Measurements from ENCODE around the gene COIL. TPM values are rescaled to one million over a fixed set of nuclear protein-coding genes. Genes with fewer than 3 reads are reported as not detected.
A peak's percentile ranks its signal among the peaks of the same experiment; 100 is the strongest.

Gene COIL
- total and polyA plus RNA-seq, 2 of the 13 experiments (the other 11 are each of a cell fraction or from before 2014, with no cell fraction given), result 8.1 to 29.4 TPM

DNA sequence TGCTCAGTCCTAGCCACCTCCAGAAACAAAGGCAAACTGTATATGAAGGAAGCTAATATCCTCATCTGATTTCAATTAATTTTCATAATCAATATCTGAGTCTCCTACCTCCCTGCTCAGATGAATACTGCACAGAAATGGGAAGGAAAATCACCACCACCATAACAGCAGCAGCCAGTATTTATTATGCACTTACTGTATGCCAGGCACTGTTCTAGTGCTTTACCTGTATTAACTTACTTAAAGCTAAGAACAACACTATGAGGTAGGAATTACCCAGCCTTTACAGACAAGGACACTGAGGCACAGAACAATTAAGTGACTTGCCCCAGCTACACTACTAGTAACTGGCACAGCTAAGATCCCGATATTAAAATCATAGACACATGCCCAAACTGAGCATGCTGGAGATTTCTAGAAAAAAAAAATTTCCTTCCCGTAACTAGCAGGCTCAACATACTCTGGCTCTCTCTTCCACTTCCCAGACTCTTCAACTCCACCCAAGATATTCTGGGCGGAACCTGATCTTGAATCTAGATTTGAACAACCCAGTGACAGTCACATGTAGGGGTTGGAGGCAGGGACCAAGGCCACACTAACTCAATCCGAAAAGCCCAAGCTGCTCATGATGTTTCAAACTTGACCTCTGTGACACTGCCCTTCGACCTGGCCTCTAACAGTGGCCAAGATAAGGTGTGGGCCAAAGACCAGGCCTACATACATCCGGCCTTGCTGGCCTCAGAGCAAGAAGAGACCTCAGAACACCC lies 50.9 kb downstream of the COIL start (continued):
- TF ChIP-seq EHMT2 (IDR thresholded peaks at IDR 0.05; ENCODE audit: borderline replicate concordance, low read depth, low read length) (no peak), HDAC6 (IDR thresholded peaks at IDR 0.05; ENCODE audit: low read depth, low read length) (no peak), POLR2A (IDR thresholded peaks at IDR 0.05; ENCODE audit: insufficient read depth in 1 of 2, low read depth in 2 of 2, low read length in 2 of 2) (no peak), ZNF17 (CRISPR knock-in tag; IDR thresholded peaks at IDR 0.05) (no peak), ZNF670 (CRISPR knock-in tag; IDR thresholded peaks at IDR 0.05; ENCODE audit: borderline replicate concordance) (no peak), ADNP (CRISPR knock-in tag; IDR thresholded peaks at IDR 0.05) (no peak), BORCS8-MEF2B (CRISPR knock-in tag; IDR thresholded peaks at IDR 0.05) (no peak), ZNF772 (CRISPR knock-in tag; IDR thresholded peaks at IDR 0.05) (no peak), HOXD1 (CRISPR knock-in tag; IDR thresholded peaks at IDR 0.05) (no peak), ZNF816 (CRISPR knock-in tag; IDR thresholded peaks at IDR 0.05; ENCODE audit: borderline replicate concordance) (no peak), ZNF550 (CRISPR knock-in tag; IDR thresholded peaks at IDR 0.05; ENCODE audit: borderline replicate concordance) (no peak)
- TF ChIP-seq, protein P1, sequence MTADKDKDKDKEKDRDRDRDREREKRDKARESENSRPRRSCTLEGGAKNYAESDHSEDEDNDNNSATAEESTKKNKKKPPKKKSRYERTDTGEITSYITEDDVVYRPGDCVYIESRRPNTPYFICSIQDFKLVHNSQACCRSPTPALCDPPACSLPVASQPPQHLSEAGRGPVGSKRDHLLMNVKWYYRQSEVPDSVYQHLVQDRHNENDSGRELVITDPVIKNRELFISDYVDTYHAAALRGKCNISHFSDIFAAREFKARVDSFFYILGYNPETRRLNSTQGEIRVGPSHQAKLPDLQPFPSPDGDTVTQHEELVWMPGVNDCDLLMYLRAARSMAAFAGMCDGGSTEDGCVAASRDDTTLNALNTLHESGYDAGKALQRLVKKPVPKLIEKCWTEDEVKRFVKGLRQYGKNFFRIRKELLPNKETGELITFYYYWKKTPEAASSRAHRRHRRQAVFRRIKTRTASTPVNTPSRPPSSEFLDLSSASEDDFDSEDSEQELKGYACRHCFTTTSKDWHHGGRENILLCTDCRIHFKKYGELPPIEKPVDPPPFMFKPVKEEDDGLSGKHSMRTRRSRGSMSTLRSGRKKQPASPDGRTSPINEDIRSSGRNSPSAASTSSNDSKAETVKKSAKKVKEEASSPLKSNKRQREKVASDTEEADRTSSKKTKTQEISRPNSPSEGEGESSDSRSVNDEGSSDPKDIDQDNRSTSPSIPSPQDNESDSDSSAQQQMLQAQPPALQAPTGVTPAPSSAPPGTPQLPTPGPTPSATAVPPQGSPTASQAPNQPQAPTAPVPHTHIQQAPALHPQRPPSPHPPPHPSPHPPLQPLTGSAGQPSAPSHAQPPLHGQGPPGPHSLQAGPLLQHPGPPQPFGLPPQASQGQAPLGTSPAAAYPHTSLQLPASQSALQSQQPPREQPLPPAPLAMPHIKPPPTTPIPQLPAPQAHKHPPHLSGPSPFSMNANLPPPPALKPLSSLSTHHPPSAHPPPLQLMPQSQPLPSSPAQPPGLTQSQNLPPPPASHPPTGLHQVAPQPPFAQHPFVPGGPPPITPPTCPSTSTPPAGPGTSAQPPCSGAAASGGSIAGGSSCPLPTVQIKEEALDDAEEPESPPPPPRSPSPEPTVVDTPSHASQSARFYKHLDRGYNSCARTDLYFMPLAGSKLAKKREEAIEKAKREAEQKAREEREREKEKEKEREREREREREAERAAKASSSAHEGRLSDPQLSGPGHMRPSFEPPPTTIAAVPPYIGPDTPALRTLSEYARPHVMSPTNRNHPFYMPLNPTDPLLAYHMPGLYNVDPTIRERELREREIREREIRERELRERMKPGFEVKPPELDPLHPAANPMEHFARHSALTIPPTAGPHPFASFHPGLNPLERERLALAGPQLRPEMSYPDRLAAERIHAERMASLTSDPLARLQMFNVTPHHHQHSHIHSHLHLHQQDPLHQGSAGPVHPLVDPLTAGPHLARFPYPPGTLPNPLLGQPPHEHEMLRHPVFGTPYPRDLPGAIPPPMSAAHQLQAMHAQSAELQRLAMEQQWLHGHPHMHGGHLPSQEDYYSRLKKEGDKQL (CRISPR knock-in tag; IDR thresholded peaks at IDR 0.05; ENCODE audit: low read depth), result no peak
- TF ChIP-seq, protein P2, sequence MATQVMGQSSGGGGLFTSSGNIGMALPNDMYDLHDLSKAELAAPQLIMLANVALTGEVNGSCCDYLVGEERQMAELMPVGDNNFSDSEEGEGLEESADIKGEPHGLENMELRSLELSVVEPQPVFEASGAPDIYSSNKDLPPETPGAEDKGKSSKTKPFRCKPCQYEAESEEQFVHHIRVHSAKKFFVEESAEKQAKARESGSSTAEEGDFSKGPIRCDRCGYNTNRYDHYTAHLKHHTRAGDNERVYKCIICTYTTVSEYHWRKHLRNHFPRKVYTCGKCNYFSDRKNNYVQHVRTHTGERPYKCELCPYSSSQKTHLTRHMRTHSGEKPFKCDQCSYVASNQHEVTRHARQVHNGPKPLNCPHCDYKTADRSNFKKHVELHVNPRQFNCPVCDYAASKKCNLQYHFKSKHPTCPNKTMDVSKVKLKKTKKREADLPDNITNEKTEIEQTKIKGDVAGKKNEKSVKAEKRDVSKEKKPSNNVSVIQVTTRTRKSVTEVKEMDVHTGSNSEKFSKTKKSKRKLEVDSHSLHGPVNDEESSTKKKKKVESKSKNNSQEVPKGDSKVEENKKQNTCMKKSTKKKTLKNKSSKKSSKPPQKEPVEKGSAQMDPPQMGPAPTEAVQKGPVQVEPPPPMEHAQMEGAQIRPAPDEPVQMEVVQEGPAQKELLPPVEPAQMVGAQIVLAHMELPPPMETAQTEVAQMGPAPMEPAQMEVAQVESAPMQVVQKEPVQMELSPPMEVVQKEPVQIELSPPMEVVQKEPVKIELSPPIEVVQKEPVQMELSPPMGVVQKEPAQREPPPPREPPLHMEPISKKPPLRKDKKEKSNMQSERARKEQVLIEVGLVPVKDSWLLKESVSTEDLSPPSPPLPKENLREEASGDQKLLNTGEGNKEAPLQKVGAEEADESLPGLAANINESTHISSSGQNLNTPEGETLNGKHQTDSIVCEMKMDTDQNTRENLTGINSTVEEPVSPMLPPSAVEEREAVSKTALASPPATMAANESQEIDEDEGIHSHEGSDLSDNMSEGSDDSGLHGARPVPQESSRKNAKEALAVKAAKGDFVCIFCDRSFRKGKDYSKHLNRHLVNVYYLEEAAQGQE (IDR thresholded peaks at IDR 0.05; ENCODE audit: borderline replicate concordance in 1 of 2, low read depth in 1 of 2, low read length in 2 of 2), result peak in 1 of 2 experiments; percentile 9; a peak in 1 of 4 replicates
- TF ChIP-seq, protein P3, sequence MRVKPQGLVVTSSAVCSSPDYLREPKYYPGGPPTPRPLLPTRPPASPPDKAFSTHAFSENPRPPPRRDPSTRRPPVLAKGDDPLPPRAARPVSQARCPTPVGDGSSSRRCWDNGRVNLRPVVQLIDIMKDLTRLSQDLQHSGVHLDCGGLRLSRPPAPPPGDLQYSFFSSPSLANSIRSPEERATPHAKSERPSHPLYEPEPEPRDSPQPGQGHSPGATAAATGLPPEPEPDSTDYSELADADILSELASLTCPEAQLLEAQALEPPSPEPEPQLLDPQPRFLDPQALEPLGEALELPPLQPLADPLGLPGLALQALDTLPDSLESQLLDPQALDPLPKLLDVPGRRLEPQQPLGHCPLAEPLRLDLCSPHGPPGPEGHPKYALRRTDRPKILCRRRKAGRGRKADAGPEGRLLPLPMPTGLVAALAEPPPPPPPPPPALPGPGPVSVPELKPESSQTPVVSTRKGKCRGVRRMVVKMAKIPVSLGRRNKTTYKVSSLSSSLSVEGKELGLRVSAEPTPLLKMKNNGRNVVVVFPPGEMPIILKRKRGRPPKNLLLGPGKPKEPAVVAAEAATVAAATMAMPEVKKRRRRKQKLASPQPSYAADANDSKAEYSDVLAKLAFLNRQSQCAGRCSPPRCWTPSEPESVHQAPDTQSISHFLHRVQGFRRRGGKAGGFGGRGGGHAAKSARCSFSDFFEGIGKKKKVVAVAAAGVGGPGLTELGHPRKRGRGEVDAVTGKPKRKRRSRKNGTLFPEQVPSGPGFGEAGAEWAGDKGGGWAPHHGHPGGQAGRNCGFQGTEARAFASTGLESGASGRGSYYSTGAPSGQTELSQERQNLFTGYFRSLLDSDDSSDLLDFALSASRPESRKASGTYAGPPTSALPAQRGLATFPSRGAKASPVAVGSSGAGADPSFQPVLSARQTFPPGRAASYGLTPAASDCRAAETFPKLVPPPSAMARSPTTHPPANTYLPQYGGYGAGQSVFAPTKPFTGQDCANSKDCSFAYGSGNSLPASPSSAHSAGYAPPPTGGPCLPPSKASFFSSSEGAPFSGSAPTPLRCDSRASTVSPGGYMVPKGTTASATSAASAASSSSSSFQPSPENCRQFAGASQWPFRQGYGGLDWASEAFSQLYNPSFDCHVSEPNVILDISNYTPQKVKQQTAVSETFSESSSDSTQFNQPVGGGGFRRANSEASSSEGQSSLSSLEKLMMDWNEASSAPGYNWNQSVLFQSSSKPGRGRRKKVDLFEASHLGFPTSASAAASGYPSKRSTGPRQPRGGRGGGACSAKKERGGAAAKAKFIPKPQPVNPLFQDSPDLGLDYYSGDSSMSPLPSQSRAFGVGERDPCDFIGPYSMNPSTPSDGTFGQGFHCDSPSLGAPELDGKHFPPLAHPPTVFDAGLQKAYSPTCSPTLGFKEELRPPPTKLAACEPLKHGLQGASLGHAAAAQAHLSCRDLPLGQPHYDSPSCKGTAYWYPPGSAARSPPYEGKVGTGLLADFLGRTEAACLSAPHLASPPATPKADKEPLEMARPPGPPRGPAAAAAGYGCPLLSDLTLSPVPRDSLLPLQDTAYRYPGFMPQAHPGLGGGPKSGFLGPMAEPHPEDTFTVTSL (CRISPR knock-in tag; IDR thresholded peaks at IDR 0.05; ENCODE audit: borderline replicate concordance), result 0 out of 2 replicates have a peak, but pooled peaks have one; percentile 36
